Activated T-helper 1 cell treated with anti-CD3 and anti-CD28 coated beads, Interleukin-2, amount 50 U/mL, for 16 hours (primary cell): ENCODE measurements around the gene PROM2.

Experiments
- DNase-seq, 2 donors: peaks; one replicate each; pipeline ENCODE4 v3.0.0-alpha.2; 2020; ENCODE audit warnings: low read depth in 1 of 2, low spot score in 1 of 2

The PROM2 gene

GRCh38 chr2:95336406-95336805, 62.2 kb downstream of the PROM2 start:
- DNase-seq: no peak

- no peak for DNase-seq
Observed at GRCh38 chr2:95337829-95338228, 63.6 kb downstream of the PROM2 start.
